RWPE2 (cell line): ENCODE measurements around the gene SMURF1.

Experiments
- ATAC-seq: fragments of 200-7000 bp; cut with Tn5 transposase; 3 replicates; pipeline ENCODE4 v1.9.1; 2021; ENCODE audit warnings: low read depth
- DNase-seq: peaks from one replicate; pipeline ENCODE4 v3.0.0-alpha.2; 2020; ENCODE audit warnings: low spot score
- H3K27ac ChIP-seq: fragments of 450-650 bp; 2 replicates; pipeline ENCODE4 v1.5.1; 2017; ENCODE audit warnings: mild to moderate bottlenecking; ENCODE audit not compliant: poor library complexity, severe bottlenecking
- H3K27me3 ChIP-seq: fragments of 250-450 bp; sonication (Bioruptor Pico); 2 replicates; pipeline ENCODE4 v1.5.1; 2021; ENCODE audit warnings: mild to moderate bottlenecking, moderate library complexity; ENCODE audit not compliant: insufficient read depth, poor library complexity, severe bottlenecking
- H3K36me3 ChIP-seq: fragments of 250-450 bp; sonication (Bioruptor Pico); 2 replicates; pipeline ENCODE4 v1.5.1; 2020; ENCODE audit warnings: low read depth, mild to moderate bottlenecking, moderate library complexity
- H3K4me1 ChIP-seq: fragments of 250-450 bp; sonication (Bioruptor Pico); 2 replicates; pipeline ENCODE4 v1.5.1; 2021; ENCODE audit warnings: mild to moderate bottlenecking, moderate library complexity; ENCODE audit not compliant: insufficient read depth, poor library complexity, severe bottlenecking
- H3K4me3 ChIP-seq: fragments of 250-450 bp; sonication (Bioruptor Pico); 2 replicates; pipeline ENCODE4 v1.5.1; 2021; ENCODE audit warnings: mild to moderate bottlenecking, moderate library complexity; ENCODE audit not compliant: severe bottlenecking
- H3K9me3 ChIP-seq: fragments of 250-450 bp; sonication (Bioruptor Pico); 2 replicates; pipeline ENCODE4 v1.5.1; 2021; ENCODE audit warnings: mild to moderate bottlenecking, moderate library complexity; ENCODE audit not compliant: severe bottlenecking
- CTCF ChIP-seq: fragments of 450-650 bp; IDR thresholded peaks from one replicate; pipeline ENCODE4 v1.5.1; 2017; ENCODE audit warnings: mild to moderate bottlenecking, moderate library complexity; ENCODE audit not compliant: poor library complexity, severe bottlenecking

Gene SMURF1

GRCh38 chr7:98995111-98995510, 148.8 kb downstream of the SMURF1 start:
- H3K36me3 ChIP-seq: peaks cover 77% of the 10 kb centered on the region
- no peak overlapping the region for H3K27ac ChIP-seq
- no peak for TF ChIP-seq CTCF
- no peaks in the 10 kb centered on the region for H3K27me3 ChIP-seq
- H3K4me3 ChIP-seq: no peak overlapping the region
- H3K4me1 ChIP-seq: no peaks in the 10 kb centered on the region
- ATAC-seq: no peak
- no peaks in the 10 kb centered on the region for H3K9me3 ChIP-seq
- no peak for DNase-seq

- peaks cover 79% of the 10 kb centered on the region for H3K36me3 ChIP-seq
- no peak for TF ChIP-seq CTCF
- H3K27ac ChIP-seq: no peak overlapping the region
- H3K27me3 ChIP-seq: no peaks in the 10 kb centered on the region
- H3K9me3 ChIP-seq: no peaks in the 10 kb centered on the region
- no peak overlapping the region for H3K4me3 ChIP-seq
- no peak for ATAC-seq
- no peaks in the 10 kb centered on the region for H3K4me1 ChIP-seq
- DNase-seq: no peak
Observed at GRCh38 chr7:98994046-98994944, 149.6 kb downstream of the SMURF1 start.

GRCh38 chr7:98993024-98993897, 150.6 kb downstream of the SMURF1 start:
- TF ChIP-seq CTCF: no peak
- no peaks in the 10 kb centered on the region for H3K9me3 ChIP-seq
- H3K27me3 ChIP-seq: no peaks in the 10 kb centered on the region
- DNase-seq: no peak
- H3K4me3 ChIP-seq: no peak overlapping the region
- H3K4me1 ChIP-seq: no peaks in the 10 kb centered on the region
- ATAC-seq: no peak
- H3K36me3 ChIP-seq: peaks cover 86% of the 10 kb centered on the region
- no peak overlapping the region for H3K27ac ChIP-seq

- Histone ChIP-seq H3K4me1 (no peaks in the 10 kb centered on the region), H3K27ac (no peak overlapping the region), H3K36me3 (peaks cover 89% of the 10 kb centered on the region), H3K9me3 (no peaks in the 10 kb centered on the region), H3K4me3 (no peak overlapping the region), H3K27me3 (no peaks in the 10 kb centered on the region)
- DNase-seq (no peak), ATAC-seq (no peak)
- no peak for TF ChIP-seq CTCF
Observed at GRCh38 chr7:98992076-98992475, 151.8 kb downstream of the SMURF1 start.
